IMR-90 (cell line): ENCODE results near the gene FUT8.

Source experiments
- MXI1 ChIP-seq: IDR thresholded peaks from 2 replicates; pipeline ENCODE4 v1.6.1; 2012; ENCODE audit warnings: low read depth, mild to moderate bottlenecking, low read length, moderate library complexity, borderline replicate concordance
- POLR2A ChIP-seq: IDR thresholded peaks from 2 replicates; pipeline ENCODE4 v1.6.1; 2012; ENCODE audit warnings: mild to moderate bottlenecking, low read depth, low read length
- TF ChIP-seq, protein P1 (sequence below): conservative IDR thresholded peaks from 2 replicates; pipeline ENCODE4 v1.5.1; 2012; ENCODE audit warnings: mild to moderate bottlenecking, low read depth, low read length, improper control_type of control experiment

DNA sequence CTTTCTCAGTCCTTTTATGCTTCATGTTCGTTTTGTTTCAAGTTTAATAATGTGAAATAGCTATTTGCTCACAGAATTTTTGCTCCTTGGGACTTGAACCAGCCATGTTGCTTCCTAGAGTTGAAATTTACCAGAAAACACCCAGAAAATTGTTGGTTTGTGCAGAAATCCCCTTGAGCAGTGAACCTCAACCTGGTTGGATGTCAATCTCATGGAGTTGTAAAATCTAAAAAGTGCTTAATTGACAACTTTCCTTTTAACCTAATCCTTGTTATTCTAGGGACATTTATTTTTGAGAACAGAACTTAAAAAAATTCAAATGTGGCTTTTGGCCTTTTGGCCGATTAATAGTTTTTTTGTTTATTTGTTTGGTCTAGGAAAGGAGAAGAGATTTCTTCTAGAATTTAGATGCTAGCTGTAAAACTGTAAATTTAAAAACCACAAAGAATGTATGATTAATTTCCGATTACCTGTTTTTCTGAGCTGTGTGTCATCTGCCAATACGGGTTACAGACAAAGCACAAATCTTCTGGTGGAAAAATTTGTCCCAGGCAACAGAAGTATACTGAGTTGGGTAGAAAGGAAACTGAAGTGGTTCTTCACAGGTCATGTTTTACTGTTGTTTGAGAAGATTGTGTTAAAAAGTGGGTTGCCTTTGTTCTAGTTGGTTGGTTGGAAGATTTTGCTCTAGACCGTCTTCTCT is 154.4 kb downstream of the FUT8 start:
- TF ChIP-seq, protein P1, sequence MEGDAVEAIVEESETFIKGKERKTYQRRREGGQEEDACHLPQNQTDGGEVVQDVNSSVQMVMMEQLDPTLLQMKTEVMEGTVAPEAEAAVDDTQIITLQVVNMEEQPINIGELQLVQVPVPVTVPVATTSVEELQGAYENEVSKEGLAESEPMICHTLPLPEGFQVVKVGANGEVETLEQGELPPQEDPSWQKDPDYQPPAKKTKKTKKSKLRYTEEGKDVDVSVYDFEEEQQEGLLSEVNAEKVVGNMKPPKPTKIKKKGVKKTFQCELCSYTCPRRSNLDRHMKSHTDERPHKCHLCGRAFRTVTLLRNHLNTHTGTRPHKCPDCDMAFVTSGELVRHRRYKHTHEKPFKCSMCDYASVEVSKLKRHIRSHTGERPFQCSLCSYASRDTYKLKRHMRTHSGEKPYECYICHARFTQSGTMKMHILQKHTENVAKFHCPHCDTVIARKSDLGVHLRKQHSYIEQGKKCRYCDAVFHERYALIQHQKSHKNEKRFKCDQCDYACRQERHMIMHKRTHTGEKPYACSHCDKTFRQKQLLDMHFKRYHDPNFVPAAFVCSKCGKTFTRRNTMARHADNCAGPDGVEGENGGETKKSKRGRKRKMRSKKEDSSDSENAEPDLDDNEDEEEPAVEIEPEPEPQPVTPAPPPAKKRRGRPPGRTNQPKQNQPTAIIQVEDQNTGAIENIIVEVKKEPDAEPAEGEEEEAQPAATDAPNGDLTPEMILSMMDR, result no peak
- TF ChIP-seq POLR2A (no peak), MXI1 (no peak)
